Urinary bladder (tissue), 4 donors: ENCODE measurements around the gene ZNF483. TPM values are rescaled to one million over a fixed set of nuclear protein-coding genes. Genes with fewer than 3 reads are reported as not detected.
A peak's percentile ranks its signal among the peaks of the same experiment; 100 is the strongest.
"Not testable (repeated sequence)": the region's sequence is repeated elsewhere in the genome, so short reads cannot be mapped to it uniquely, and the experiment has no call there.

Experiments used
- DNase-seq: peaks from one replicate; pipeline ENCODE4 v3.0.0-alpha.2; 2015; ENCODE audit errors: extremely low spot score
- H3K27ac ChIP-seq: one replicate; pipeline ENCODE4 v1.5.1; 2013; ENCODE audit warnings: low read depth, mild to moderate bottlenecking, moderate library complexity
- H3K36me3 ChIP-seq: one replicate; pipeline ENCODE4 v1.6.1; 2013; ENCODE audit warnings: mild to moderate bottlenecking, moderate library complexity; ENCODE audit not compliant: insufficient read depth
- H3K4me1 ChIP-seq: one replicate; pipeline ENCODE4 v1.6.1; 2013; ENCODE audit warnings: mild to moderate bottlenecking, moderate library complexity; ENCODE audit not compliant: insufficient read depth
- H3K4me3 ChIP-seq: one replicate; pipeline ENCODE4 v1.5.1; 2013; ENCODE audit warnings: low read depth, low read length
- WGBS: extraction: QIAGEN DNeasy Blood & Tissue Kit; methylation state at CpG from one replicate; pipeline ENCODE4 v1.1.7; 2013; 5-methylcytosine and 5-hydroxymethylcytosine counted together
- polyA plus RNA-seq: library from polyadenylated mRNA; stranded (reverse); fragments of 200-250 nt; gene quantifications from one replicate; pipeline ENCODE4 v1.2.3, GENCODE V29; 2013
- total RNA-seq: library from RNA; depleted of rRNA; stranded (reverse); fragments of >200 nt; gene quantifications from one replicate; pipeline ENCODE4 v1.2.3, GENCODE V29; 2014
- donor health status: healthy with polysubstance abuse.
- donor health status: healthy.

ZNF483 gene
- total and polyA plus RNA-seq, 2 donors: 0.94 to 19.0 TPM

DNA sequence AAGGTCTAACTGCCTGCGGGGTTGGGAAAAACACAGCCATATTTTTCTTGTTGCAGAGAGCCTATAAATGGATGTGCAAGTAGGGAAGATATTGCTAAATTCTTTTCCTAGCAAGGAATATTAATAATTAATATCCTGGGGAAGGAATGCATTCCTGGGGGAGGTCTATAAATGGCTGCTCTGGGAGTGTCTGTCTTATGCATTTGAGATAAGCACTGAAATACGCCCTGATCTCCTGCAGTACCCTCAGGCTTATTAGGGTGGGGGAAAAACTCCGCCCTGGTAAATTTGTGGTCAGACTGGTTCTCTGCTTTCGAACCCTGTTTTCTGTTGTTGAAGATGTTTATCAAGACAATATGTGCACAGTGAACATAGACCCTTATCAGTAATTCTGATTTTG is 43.1 kb downstream of the ZNF483 start:
- WGBS: 95% methylated on average over 4 of the region's 4 CpGs
- H3K4me3 ChIP-seq, H3K36me3 ChIP-seq: not testable (repeated sequence)

DNA sequence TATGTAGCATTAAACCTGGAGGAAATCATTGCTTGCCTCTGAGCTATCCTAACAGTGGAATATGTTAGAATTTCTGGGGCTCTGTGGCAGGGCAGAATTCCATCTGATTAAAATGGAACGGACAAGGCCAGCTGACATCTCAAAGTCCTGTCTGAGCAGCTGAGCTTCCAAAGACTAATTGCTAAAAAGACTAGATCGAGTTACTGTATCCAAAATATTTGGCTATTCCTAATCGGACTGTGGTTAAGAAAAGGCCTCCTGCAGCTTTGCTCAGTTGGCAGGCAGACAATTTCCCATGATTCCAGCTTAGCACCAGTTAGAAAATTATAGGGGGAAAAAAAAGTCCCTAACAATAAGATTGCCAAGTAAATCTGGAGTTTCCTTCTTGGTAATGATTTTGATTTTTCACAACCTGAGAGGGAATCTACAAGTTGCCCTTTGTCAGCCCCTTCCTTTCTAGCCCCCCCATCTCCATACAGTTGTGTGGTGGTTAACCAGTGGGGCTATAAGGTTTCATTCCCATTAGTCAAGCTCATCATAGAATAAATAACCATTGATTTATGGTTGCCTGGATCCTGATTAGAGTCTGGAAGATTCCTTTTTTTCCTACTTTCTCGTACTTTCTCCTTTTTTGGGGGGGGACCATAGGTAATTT is 48.1 kb downstream of the ZNF483 start:
- peaks cover 2% of the 10 kb centered on the region for H3K36me3 ChIP-seq
- no peak for DNase-seq
- no peak overlapping the region for H3K27ac ChIP-seq
- peaks cover 2% of the 10 kb centered on the region for H3K4me1 ChIP-seq
- no peak overlapping the region for H3K4me3 ChIP-seq
- WGBS: 49% methylated on average over 4 of the region's 4 CpGs

More for the DNA sequence above, 43.1 kb downstream of the ZNF483 start:
- DNase-seq, H3K4me1 ChIP-seq, H3K27ac ChIP-seq: not testable (repeated sequence)

DNA sequence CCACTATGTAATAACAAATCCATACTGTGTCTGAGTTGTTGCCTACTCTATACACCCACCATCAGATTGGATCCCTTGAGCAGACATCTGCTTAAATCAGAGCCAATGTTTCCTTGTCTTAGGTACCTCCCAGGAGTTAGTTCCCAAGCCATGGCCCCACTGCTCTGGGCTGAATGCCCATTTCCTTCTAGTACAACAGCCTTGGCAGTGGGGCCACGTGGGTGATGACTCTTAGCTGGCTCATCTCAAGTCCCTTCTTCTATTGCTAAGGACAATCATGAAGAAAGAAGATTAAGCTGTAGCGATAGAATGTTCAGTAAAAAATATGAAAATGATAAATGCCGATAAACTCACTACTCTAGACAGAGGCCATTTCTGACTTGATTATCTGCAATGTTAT is 57.9 kb downstream of the ZNF483 start:
- Histone ChIP-seq H3K36me3 (peaks cover 2% of the 10 kb centered on the region), H3K4me3 (no peak overlapping the region), H3K27ac (no peak overlapping the region), H3K4me1 (no peaks in the 10 kb centered on the region)
- no peak for DNase-seq
- WGBS: 80% methylated on average over 3 of the region's 3 CpGs

DNA sequence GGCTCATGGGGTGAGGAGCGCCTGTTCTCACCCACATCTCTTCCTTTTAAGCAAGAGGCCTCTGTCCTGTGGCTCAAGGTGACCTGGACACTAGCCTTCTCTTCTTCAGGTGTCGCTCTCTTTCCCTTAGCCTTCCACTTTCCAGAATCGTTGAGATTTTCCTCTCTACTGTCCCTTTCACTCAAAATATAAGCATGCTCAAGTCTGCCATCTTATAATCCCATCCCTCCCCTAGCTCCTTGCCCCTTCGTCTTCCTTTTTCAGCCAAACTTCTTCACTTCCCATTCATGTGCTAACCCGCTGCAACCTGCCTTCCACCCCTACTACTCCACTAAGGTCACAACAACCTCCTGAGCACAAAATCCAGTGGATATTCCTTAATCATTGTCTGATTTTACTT is 61.4 kb downstream of the ZNF483 start:
- Histone ChIP-seq H3K4me3 (no peak overlapping the region), H3K27ac (no peak overlapping the region), H3K4me1 (no peaks in the 10 kb centered on the region), H3K36me3 (no peaks in the 10 kb centered on the region)
- DNase-seq: no peak
- 94% methylated on average over 5 of the region's 5 CpGs for WGBS

DNA sequence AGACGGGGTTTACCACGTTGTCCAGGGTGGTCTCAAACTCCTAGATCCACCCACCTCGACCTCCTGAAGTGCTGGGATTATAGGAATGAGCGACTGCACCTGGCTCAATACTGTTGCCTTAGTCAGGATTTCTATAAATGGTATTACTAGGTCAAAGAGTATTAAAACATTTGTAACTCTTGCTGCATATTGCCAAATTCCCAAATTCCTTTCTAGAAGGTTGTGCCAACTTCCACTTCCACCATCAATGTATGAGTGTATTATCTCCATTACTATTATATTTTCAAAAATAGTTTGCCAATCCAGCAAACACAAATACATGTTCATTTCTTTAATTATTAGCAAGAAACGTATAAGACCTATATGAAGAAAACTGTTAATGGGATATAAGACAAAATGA is 63.9 kb downstream of the ZNF483 start:
- no peak for DNase-seq
- 77% methylated on average over 5 of the region's 5 CpGs for WGBS
- Histone ChIP-seq H3K36me3 (peaks cover 3% of the 10 kb centered on the region), H3K4me1 (no peaks in the 10 kb centered on the region), H3K4me3 (no peak overlapping the region), H3K27ac (no peak overlapping the region)

DNA sequence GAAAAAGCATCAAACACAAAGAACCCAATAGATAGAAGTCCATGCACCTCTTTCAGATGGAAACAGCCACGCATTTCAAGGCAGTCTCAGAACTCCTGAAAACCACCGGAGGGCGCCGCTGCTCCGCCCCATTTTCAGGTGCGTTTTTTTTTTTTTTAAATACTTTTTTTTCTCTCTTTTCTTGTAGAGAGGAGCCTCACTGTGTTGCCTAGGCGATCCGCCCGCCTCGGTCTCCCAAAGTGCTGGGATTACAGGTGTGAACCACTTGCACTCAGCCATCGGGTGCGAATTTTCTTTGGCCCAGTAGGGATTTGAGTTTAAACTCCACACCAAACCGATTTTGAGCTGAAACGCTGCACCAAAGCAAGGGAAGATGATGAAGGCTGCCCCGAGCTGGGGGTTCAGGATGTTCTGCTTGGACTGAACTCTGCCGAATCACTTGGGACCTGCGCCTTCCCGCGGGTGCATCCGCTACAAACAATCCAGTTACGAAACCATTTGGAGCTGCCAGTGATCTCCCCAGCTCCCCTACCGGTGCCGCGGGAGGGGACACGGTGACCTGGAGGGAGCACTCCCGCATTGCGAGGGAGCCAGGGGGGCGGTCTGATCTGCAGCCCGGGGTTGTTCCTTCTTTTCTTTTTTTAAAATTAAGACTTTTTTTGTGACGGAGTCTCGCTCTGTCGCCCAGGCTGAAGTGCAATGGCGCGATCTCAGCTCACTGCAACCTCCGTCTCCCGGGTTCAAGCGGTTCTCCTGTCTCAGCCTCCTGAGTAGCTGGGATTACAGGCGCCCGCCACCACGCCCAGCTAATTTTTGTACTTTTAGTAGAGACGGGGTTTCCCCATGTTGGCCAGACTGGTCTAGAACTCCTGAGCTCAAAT is 73.1 kb downstream of the ZNF483 start:
- Histone ChIP-seq H3K4me3 (peak overlapping the region; percentile 68), H3K4me1 (no peaks in the 10 kb centered on the region), H3K36me3 (peaks cover 4% of the 10 kb centered on the region), H3K27ac (no peak overlapping the region)
- DNase-seq: no peak
- WGBS: 1% methylated on average over 41 of the region's 41 CpGs

DNA sequence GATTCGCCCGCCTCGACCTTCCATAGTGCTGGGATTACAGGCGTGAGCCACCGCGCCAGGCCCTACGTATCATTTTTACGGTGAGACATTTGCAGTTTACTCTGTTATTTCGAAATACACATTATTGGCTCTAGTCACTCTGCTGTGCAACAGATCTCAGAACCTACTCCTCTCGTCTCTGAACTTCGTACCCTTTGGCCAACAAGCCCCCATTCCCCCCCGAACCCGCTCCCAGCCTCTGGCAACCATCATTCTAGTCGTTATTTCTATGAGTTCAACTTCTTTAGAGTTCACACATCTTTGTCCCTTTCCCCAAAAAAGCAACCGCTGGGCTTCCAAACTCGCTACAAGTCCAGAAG is 73.7 kb downstream of the ZNF483 start:
- Histone ChIP-seq H3K27ac (peak overlapping the region; percentile 71), H3K4me1 (no peaks in the 10 kb centered on the region), H3K4me3 (peak overlapping the region; percentile 68), H3K36me3 (peaks cover 1% of the 10 kb centered on the region)
- WGBS: 1% methylated on average over 16 of the region's 16 CpGs
- DNase-seq: no peak

DNA sequence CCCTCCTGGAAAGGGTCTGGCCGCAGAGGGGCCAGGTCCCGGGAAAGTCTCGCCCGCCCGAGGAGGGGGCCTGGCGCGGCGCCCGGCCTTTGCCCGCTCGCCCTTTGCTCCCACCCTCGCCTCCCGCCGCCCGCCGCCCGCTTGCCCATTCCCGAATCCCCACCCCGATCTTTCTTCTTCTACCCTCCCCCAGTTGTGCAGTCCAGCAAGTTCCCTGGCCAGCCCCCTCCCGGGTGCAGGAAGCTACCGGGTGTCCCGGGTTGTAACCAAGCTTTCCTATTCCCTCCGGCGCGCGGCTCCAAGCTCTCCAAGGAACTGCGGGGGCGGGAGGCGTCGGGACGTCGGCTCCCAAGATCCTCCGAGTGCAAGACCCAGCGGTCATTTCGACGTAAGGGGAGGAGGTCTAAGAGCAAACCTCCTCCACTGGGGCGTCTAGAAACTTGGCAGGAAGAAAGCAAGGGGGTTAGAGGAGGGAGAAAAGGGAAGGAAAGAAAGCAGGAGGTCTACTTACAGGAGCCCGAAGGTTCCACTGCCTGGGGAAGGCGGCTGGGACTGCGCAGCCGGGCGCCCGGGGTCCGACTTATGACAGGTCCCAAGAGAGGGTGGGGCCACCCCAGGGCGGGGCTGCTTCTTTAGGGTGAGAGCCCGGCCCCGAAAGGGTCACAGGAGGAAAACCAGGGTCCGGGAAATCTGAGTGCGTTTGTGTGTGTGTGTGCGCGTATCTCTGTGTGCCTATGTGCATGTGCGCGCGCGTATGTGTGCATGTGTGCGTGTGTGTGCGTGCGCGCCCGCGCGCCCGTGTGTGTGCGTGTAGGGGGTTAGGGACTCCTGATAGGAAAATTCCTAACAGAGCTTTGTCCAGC is 74.3 kb downstream of the ZNF483 start, which contains the start of gene PTGR1:
Gene PTGR1, minus strand, starts transcription at position 556 of the 863 bp plus-strand sequence. CDS start 2,225 bp downstream, outside the sequence.
- peak; percentile 75 for DNase-seq
- peaks cover 1% of the 10 kb centered on the region for H3K36me3 ChIP-seq
- WGBS: under 1% methylated on average over 64 of the region's 64 CpGs
- no peaks in the 10 kb centered on the region for H3K4me1 ChIP-seq
- peak within 1 kb of the TSS; percentile 71 for H3K27ac ChIP-seq
- peak within 1 kb of the TSS; percentile 68 for H3K4me3 ChIP-seq

DNA sequence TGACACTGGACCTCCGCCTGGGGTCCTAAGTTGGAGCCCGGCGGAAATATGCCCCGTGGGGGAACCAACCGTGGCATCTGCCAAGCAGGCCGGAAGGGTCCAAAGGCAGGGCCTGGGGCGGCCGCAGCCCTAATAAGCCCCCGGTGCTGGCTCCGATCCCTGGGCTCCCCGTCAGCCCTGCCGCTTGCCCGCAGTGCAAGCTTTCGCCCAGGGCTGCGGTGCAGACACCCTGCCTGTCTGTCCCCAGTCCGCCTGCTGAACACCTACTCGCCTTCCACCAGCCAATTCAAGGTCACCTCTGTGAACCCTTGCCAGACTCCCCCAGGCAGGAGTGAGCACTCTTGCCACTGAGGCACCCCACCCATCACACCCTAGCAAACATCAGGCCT is 75.0 kb downstream of the ZNF483 start:
- H3K4me1 ChIP-seq: no peaks in the 10 kb centered on the region
- H3K27ac ChIP-seq: peak overlapping the region; percentile 71
- peaks cover under 1% of the 10 kb centered on the region for H3K36me3 ChIP-seq
- H3K4me3 ChIP-seq: peak overlapping the region; percentile 68
- no peak for DNase-seq
- 27% methylated on average over 17 of the region's 17 CpGs for WGBS

DNA sequence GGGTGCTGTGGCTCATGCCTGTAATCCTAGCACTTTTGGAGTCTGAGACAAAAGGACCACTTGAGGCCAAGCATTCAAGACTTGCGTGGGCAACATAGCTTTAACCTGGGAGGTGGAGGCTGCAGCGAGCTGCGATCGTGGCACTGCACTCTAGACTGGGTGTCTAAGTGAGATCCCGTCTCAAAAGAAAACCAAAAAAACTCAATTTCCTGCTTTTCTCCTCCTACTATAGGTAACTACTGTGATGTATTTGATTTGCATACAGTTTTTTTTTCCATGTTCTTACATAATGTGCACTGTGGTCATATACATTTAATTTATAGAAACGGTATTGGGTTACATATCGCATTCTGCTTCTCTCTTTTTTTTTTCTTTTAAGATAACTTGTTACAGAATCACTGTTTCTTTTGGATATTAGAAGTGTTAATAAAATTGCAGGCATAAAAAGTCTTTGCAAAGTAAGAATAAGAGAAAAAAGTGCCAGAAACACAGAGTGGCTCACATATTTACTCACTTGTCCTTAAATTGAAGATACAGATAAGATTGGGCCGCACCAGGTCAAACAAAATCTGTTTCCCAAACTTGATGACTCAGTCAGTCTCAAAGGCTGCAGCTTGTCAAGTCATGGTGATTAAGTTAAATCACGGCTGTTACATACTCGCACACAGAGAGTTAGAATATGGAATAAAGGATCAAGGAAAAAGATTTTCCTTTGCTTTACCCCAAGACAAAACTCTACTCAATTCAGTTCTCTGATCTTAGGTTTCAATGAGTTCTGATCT is 76.4 kb downstream of the ZNF483 start:
- no peaks in the 10 kb centered on the region for H3K36me3 ChIP-seq
- 56% methylated on average over 10 of the region's 10 CpGs for WGBS
- DNase-seq: no peak
- H3K4me1 ChIP-seq: no peaks in the 10 kb centered on the region
- H3K4me3 ChIP-seq: no peak overlapping the region
- no peak overlapping the region for H3K27ac ChIP-seq

DNA sequence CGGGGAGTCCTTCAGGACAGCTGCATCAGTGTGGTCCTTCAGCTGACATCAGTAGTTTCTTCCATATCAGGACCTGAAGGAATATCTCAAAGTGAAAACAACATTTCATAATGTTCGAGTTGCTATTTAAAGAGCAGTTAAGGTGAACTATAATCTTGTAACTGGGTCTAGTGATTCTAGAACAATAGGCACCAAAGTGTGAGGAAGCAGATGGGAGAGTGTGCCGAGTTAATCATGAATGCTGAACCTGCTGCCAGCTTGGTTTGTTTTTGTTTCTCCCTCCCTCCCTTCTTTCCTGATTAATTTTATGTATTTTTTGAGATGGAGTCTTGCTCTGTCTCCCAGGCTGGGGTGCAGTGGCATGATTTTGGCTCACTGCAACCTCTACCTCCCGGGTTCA is 78.1 kb downstream of the ZNF483 start:
- WGBS: 81% methylated on average over 4 of the region's 4 CpGs
- no peak overlapping the region for H3K4me3 ChIP-seq
- no peak overlapping the region for H3K27ac ChIP-seq
- no peak for DNase-seq
- no peaks in the 10 kb centered on the region for H3K4me1 ChIP-seq
- H3K36me3 ChIP-seq: no peaks in the 10 kb centered on the region

DNA sequence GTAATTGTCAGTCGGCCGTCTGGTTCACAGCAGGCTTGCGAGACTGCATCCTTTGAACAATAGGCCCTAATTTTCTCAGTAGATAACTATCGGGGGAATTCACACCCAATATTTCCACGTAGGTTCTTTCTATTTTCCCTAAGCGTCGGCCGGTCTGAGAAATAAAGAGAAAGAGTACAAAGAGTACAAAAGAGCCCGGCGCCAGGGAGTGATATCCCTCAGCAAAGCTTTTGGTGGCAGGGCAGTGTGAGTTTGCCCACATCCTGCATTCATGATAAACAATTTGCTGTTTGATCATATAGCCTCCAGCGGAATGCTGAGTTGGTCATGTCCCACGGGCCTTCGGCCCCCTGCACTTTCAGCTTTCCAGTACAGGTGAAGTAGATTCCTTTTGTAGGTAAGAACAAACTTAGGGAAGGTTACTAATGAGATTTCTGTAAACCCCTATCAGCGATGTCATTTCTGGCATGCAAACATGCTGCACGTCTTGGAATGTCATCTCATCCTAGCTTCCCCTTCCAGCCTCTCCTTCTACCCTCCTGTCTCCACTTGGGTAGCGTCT is 79.2 kb downstream of the ZNF483 start:
- H3K4me1 ChIP-seq: no peaks in the 10 kb centered on the region
- H3K4me3 ChIP-seq: no peak overlapping the region
- WGBS: 69% methylated on average over 16 of the region's 16 CpGs
- H3K27ac ChIP-seq: no peak overlapping the region
- H3K36me3 ChIP-seq: no peaks in the 10 kb centered on the region
- DNase-seq: no peak
